HG02840 (cell line): ENCODE measurements around the gene TIAM2.
"Not testable (repeated sequence)": the region's sequence is repeated elsewhere in the genome, so short reads cannot be mapped to it uniquely, and the experiment has no call there.

Experiments
- ATAC-seq: cut with Tn5 transposase; IDR thresholded peaks from one replicate; pipeline ENCODE4 v1.9.1; 2021; ENCODE audit warnings: mild to moderate bottlenecking, moderate library complexity, moderate number of reproducible peaks; ENCODE audit not compliant: unreplicated experiment, low FRiP score

TIAM2 gene

GRCh38 chr6:155186052-155186658 is 191.0 kb downstream of the TIAM2 start:
- ATAC-seq: no peak

GRCh38 chr6:155187106-155187505 is 192.0 kb downstream of the TIAM2 start:
- no peak for ATAC-seq

DNA sequence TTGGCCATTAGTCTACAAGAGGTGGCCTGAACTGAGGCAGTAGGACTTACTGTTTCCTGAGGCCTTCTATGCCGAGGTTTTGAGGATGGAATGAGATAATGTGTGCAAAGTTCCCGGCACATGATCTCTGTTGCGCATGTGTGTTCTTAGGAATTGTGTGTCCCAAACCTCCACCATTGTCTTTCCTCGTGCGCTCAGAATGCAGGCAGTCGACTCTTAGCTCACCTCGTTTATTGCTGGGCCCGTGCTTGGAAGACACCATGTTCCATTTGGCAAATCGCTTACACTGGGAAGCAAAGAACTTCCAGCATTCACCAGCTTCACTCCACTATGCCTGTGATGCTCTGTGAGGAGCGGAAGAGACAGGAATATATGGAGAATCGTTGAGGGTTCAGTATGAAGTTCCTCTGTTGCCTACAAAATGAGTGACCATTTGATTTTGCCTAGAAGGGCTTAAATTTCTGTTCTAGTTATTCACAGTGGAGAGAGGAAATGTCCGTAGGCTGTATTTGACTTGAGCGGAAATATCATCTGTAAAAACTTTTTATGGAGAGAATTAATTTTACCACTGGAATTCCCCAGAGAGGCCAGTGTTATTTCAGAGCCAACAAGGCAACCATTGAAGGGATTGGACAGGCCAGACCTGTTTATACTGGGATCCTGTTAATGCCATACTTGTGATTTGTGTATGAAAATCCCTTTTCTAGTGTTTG is 193.0 kb downstream of the TIAM2 start:
- ATAC-seq: no peak

GRCh38 chr6:155188707-155189496 is 193.8 kb downstream of the TIAM2 start:
- ATAC-seq: no peak

GRCh38 chr6:155190677-155191076 is 195.6 kb downstream of the TIAM2 start:
- ATAC-seq: no peak

DNA sequence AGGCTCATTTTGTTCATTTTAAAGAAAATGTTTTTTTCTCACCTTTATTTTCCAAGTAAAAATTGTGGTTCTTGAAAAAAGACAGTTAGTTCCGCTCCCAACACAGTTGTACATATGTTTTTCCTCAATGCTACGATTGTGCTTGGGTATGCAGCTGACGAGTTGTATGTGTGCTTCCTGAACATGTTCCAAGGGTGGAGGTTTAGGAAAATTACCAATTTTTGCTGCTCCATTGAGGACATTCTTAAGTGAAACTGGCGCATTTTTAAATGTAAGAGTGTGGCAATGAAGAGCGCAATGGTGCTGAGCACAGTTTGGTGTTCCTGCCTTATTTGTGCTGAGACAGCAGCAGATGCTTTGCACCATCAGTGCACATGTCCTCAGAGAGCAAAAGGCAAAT is 198.4 kb downstream of the TIAM2 start:
- no peak for ATAC-seq

- no peak for ATAC-seq
Measured at GRCh38 chr6:155194399-155194798, 199.3 kb downstream of the TIAM2 start.

- no peak for ATAC-seq
Measured at GRCh38 chr6:155195903-155196302, 200.8 kb downstream of the TIAM2 start.

GRCh38 chr6:155196911-155197310 is 201.8 kb downstream of the TIAM2 start:
- ATAC-seq: no peak

DNA sequence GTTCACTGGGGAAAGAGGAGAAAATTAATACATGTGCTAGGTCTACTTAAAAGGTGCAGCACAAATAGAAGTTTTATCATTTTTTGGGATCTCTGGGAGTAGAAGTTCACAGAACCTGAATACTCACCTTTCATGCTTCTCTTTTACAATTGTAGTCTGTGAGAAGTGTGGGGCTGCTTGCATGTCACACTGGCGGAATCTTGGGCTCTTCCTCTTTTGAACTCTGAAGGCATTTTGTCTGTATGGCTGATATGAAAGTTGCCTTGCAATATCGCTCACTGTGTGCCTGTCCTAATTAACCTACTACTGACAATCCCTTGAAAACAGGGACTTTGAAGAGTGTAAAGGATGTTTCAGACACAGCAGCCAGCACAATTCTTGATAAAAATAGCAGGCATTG is 202.8 kb downstream of the TIAM2 start:
- ATAC-seq: no peak

GRCh38 chr6:155200012-155200411 is 204.9 kb downstream of the TIAM2 start:
- ATAC-seq: no peak

GRCh38 chr6:155201461-155202226 is 206.5 kb downstream of the TIAM2 start:
- no peak for ATAC-seq

DNA sequence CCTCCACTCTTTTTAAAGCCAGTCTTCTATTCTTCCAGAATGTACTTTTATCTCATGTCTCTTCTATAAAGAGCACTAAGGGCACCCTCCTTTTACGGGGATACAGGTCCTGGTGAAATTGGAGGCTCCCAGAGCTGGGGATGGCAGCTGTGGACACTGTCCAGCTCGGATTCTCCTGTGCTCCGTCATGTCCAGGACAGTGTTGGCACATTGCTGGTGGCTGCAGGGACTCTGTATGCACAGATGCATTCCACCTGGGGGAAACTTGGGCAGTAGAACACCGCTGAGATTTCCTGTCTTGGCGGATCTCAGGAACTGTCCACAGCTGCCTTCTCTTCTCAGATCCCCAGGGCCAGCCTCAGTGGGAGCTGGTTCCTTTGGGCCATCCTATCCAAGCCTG is 212.1 kb downstream of the TIAM2 start:
- no peak for ATAC-seq

- ATAC-seq: no peak
Measured at GRCh38 chr6:155212106-155212505, 217.0 kb downstream of the TIAM2 start.

GRCh38 chr6:155212616-155213380 is 217.7 kb downstream of the TIAM2 start:
- ATAC-seq: no peak

DNA sequence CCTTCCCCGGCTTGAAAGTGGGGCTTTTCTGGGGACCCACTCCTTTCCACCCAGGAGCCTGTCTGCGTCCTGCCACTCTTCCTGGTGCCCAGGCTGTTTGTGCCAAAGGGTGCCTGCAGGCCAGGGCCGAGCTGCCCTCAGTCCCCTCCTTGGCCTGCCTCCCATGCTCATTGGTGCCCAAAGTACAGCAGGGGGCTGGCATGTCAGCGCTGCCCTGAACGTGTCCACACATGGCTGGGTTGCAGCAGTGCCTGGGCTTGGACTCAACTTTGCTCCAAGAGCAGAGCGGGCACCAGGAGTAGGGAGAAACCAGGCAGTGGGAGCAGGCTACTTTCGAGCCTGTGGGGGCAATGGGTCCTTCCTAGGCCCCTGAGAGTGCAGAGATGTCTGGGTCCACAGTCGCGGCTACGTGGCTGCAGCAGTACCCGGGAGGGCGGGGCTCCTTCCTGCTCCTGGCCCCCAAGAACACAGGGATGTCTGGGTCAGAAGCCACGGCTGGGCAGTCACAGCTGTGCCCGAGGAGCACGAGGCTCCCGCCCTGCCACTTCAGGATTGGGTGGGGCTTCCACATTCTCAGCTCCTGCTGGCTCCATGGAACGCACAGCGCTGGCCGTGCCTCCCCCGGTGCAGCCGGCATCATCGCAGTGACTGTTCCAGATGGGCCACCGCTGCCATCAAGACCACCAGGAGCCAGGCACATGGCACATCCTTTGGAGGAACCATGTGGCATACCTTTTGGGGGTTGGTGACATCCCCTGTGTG is 218.7 kb downstream of the TIAM2 start:
- no peak for ATAC-seq

GRCh38 chr6:155215906-155216305 is 220.8 kb downstream of the TIAM2 start:
- no peak for ATAC-seq

GRCh38 chr6:155216312-155217046 is 221.4 kb downstream of the TIAM2 start:
- ATAC-seq: no peak

DNA sequence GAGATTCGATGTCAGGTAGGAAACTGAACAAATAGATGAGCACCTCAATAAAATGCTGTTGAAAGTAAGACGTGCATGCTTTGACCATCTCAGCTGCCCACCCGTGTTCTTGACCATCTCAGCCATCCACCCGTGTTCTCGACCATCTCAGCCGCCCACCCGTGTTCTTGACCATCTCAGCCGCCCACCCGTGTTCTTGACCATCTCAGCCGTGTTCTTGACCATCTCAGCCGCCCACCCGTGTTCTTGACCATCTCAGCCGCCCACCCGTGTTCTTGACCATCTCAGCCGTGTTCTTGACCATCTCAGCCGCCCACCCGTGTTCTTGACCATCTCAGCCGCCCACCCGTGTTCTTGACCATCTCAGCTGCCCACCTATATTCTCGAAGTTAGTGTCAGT is 223.6 kb downstream of the TIAM2 start:
- not testable (repeated sequence) for ATAC-seq
